GM23248 (cell line): ENCODE measurements around the gene NTHL1.

Source experiments
- EZH2 ChIP-seq: fragments of 200-600 bp; sonication (generic); IDR thresholded peaks from 2 replicates; pipeline ENCODE4 v1.6.1; 2018; ENCODE audit warnings: antibody characterized with exemption, mild to moderate bottlenecking; ENCODE audit not compliant: insufficient read depth, poor library complexity, severe bottlenecking
- EZH2phosphoT487 ChIP-seq: fragments of 200-600 bp; sonication (generic); IDR thresholded peaks from 2 replicates; pipeline ENCODE4 v1.6.1; 2018; ENCODE audit warnings: antibody characterized with exemption, moderate library complexity, mild to moderate bottlenecking, low read depth; ENCODE audit not compliant: insufficient read depth

DNA sequence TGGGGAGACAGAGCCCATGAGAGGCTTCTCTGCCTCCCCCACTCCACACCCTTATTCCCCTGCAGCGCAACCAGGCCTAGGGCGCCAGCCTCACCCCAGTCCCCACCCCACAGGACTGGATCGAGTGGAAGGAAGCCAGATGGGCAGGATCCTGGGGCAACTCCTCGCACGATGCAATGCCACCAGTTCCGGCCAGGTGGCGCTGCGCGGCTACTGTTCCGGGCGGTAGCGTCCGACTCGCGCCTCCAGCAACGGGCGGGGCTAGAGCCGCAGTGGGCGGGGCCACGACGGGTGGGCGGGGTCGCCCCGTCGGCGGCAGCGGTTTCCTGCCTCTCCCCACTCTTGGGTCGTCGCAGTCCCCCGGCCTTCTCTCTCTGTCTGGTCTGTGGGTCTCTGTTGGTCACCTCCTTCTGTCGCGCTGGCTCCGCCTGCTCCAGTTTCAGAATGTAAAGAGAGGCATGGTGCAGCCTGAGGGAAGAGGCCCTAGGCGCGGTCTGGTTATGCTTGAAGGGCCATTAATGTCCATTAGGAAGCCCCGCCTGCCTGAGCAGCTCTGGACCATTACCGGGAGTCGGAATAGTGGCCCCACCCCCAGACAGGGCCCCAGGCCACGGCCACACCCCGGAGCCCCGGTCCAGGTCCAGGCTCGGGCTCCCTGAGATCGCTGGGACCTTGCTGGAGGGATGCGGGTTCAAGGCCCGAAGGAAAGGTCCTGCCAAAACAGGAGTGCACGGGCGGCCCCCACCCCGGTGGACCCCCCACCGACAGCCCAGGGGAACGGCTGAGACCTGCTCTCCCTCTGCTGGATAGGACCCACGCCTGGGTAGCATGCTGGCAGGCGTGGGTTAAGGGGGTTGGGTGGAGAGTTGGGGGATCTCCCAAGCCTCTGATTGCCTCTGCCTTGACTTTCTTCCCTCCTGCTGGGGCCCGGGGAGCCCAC, 24.3 kb downstream of the NTHL1 start:
- TF ChIP-seq EZH2phosphoT487: no peak
- no peak for TF ChIP-seq EZH2
